G401.6 (cell line): ENCODE data around the gene SPTBN1.

Experiments used
- FAIRE-seq: peaks from 2 replicates; lab custom pipeline; 2012; peaks lifted over from hg19 to GRCh38; lab: Jason Lieb, UNC

Gene SPTBN1

GRCh38 chr2:54635554-54636152 lies 179.5 kb downstream of the SPTBN1 start:
- no peak for FAIRE-seq

GRCh38 chr2:54636415-54637139 lies 180.4 kb downstream of the SPTBN1 start:
- FAIRE-seq = no peak

- FAIRE-seq = no peak
These were observed 182.0 kb downstream of the SPTBN1 start for GRCh38 chr2:54638103-54638502.

- FAIRE-seq = no peak
These were observed 182.7 kb downstream of the SPTBN1 start for GRCh38 chr2:54638774-54639187.

- FAIRE-seq = no peak
These were observed 183.5 kb downstream of the SPTBN1 start for GRCh38 chr2:54639609-54640008.

GRCh38 chr2:54640834-54641540 lies 184.9 kb downstream of the SPTBN1 start:
- no peak for FAIRE-seq

- FAIRE-seq = no peak
These were observed 185.9 kb downstream of the SPTBN1 start for GRCh38 chr2:54641988-54642387.

- FAIRE-seq = no peak
These were observed 186.7 kb downstream of the SPTBN1 start for GRCh38 chr2:54642677-54643430.

- FAIRE-seq = no peak
These were observed 188.1 kb downstream of the SPTBN1 start for GRCh38 chr2:54644236-54644635.

GRCh38 chr2:54646170-54646927 lies 190.2 kb downstream of the SPTBN1 start:
- FAIRE-seq = no peak

GRCh38 chr2:54648256-54648655 lies 192.1 kb downstream of the SPTBN1 start:
- no peak for FAIRE-seq

GRCh38 chr2:54649191-54649590 lies 193.1 kb downstream of the SPTBN1 start:
- no peak for FAIRE-seq

- FAIRE-seq = no peak
These were observed 193.5 kb downstream of the SPTBN1 start for GRCh38 chr2:54649633-54650032.

- no peak for FAIRE-seq
These were observed 194.5 kb downstream of the SPTBN1 start for GRCh38 chr2:54650612-54651011.

GRCh38 chr2:54651291-54651690 lies 195.2 kb downstream of the SPTBN1 start:
- no peak for FAIRE-seq

- no peak for FAIRE-seq
These were observed 196.4 kb downstream of the SPTBN1 start for GRCh38 chr2:54652540-54652939.

GRCh38 chr2:54653572-54654204 lies 197.6 kb downstream of the SPTBN1 start:
- FAIRE-seq = no peak

- FAIRE-seq = no peak
These were observed 199.1 kb downstream of the SPTBN1 start for GRCh38 chr2:54655046-54655809.

GRCh38 chr2:54656863-54657262 lies 200.7 kb downstream of the SPTBN1 start:
- FAIRE-seq = no peak

GRCh38 chr2:54657664-54658083 lies 201.5 kb downstream of the SPTBN1 start:
- FAIRE-seq = no peak
